Putamen (tissue), 1 donor: Measurements from ENCODE around the gene IFNG.

Experiments
- DNase-seq: peaks from one replicate; pipeline ENCODE4 v3.0.0-alpha.2; 2016; ENCODE audit warnings: low spot score

IFNG gene

GRCh38 chr12:68115281-68115680 lies 44.3 kb downstream of the IFNG start:
- no peak for DNase-seq

GRCh38 chr12:68114606-68115005 lies 44.9 kb downstream of the IFNG start:
- DNase-seq: no peak

GRCh38 chr12:68113644-68114043 lies 45.9 kb downstream of the IFNG start:
- DNase-seq: no peak

- DNase-seq: no peak
Observed at GRCh38 chr12:68111995-68112394, 47.5 kb downstream of the IFNG start.

- DNase-seq: no peak
Observed at GRCh38 chr12:68109444-68110217, 49.9 kb downstream of the IFNG start.

GRCh38 chr12:68109001-68109400 lies 50.5 kb downstream of the IFNG start:
- no peak for DNase-seq

GRCh38 chr12:68106660-68107059 lies 52.9 kb downstream of the IFNG start:
- no peak for DNase-seq

GRCh38 chr12:68106160-68106559 lies 53.4 kb downstream of the IFNG start:
- no peak for DNase-seq
